HEK293 (cell line): Measurements from ENCODE around the gene LCE1D.

ENCODE experiments used
- CTCF ChIP-seq: fragments of 450-650 bp; formaldehyde crosslinking; IDR thresholded peaks from 2 replicates; pipeline ENCODE4 v1.5.1; 2016; ENCODE audit warnings: missing biosample characterization, missing genetic modification characterization
- TCF7L2 ChIP-seq: IDR thresholded peaks from 2 replicates; pipeline ENCODE4 v1.6.1; 2011; ENCODE audit warnings: low read depth, mild to moderate bottlenecking, inconsistent platforms, low read length, moderate library complexity, borderline replicate concordance
- ZBTB7A ChIP-seq: fragments of 450-650 bp; formaldehyde crosslinking; IDR thresholded peaks from 2 replicates; pipeline ENCODE4 v1.5.1; 2016; ENCODE audit warnings: low read depth, missing biosample characterization, missing genetic modification characterization
- ZNF341 ChIP-seq: fragments of 450-650 bp; formaldehyde crosslinking; IDR thresholded peaks from 2 replicates; pipeline ENCODE4; 2016; ENCODE audit warnings: low read depth, missing biosample characterization, missing genetic modification characterization

- TF ChIP-seq CTCF (no peak), ZBTB7A (tag by site-specific recombination) (no peak), TCF7L2 (no peak), ZNF341 (tag by site-specific recombination) (no peak)
Measured at GRCh38 chr1:152796421-152796820, at the start of gene LCE1D.
